Measurements from ENCODE around the gene FCMR. TPM values are rescaled to one million over a fixed set of nuclear protein-coding genes. Genes with fewer than 3 reads are reported as not detected.

FCMR gene
- total RNA-seq, 1 experiment from 2014 or later: 1.5 TPM

DNA sequence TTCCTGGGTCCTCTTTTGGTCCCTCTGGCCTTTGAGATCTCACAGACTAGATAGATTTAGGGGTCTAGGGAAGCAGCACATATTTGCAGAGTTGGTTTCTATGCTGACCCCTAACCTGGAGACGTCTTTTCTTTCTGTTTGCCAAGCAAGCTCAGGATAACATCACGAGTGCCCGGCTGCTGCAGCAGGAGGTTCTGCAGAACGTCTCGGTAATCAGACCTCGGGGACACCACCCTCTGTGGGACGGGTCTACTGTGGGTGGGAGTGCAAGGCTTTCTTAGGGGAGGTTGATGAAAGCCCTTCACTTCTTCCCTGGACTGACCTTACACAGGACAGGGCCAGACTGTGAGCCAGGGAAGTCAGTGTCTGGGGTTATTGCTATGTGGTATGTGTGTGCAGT, 21.6 kb downstream of the FCMR start:
- Histone ChIP-seq H2AFZ (ENCODE audit: low read length) (no peak overlapping the region), H3K4me1 (ENCODE audit: insufficient read depth, low read length) (peaks cover 54% of the 10 kb centered on the region), H3K9ac (ENCODE audit: low read length) (no peak overlapping the region), H3K27me3 (ENCODE audit: low read length) (no peaks in the 10 kb centered on the region), H3K9me2 (replicated peaks; ENCODE audit: low read length) (peaks cover 4% of the 10 kb centered on the region; the same call in 1 of the 2 replicates), H3K4me2 (ENCODE audit: low read length) (no peak overlapping the region), H3K79me2 (ENCODE audit: low read length) (no peaks in the 10 kb centered on the region), H3F3A (ENCODE audit: low read length, unreplicated experiment) (no peaks in the 10 kb centered on the region), H4K20me1 (ENCODE audit: low read length) (no peaks in the 10 kb centered on the region), H3K4me3 (ENCODE audit: low read length) (no peak overlapping the region), H3K36me3 (ENCODE audit: low read depth, low read length) (0 out of 2 replicates have a peak, but pooled peaks cover 2% of the 10 kb centered on the region), H3K27ac (ENCODE audit: low read length) (no peak overlapping the region), H3K9me3 (ENCODE audit: low read length) (no peaks in the 10 kb centered on the region)
- no TSS peak for BruUV-seq (replicated peaks)
- intact Hi-C loops (cut with micrococcal nuclease): no loop called here
- no peak for TF ChIP-seq EZH2 (IDR thresholded peaks at IDR 0.05; ENCODE audit: low read length, unreplicated experiment)
- no peak for TF ChIP-seq EZH2phosphoT487 (IDR thresholded peaks at IDR 0.05; ENCODE audit: borderline replicate concordance, low read length)
- TF ChIP-seq, protein P1, sequence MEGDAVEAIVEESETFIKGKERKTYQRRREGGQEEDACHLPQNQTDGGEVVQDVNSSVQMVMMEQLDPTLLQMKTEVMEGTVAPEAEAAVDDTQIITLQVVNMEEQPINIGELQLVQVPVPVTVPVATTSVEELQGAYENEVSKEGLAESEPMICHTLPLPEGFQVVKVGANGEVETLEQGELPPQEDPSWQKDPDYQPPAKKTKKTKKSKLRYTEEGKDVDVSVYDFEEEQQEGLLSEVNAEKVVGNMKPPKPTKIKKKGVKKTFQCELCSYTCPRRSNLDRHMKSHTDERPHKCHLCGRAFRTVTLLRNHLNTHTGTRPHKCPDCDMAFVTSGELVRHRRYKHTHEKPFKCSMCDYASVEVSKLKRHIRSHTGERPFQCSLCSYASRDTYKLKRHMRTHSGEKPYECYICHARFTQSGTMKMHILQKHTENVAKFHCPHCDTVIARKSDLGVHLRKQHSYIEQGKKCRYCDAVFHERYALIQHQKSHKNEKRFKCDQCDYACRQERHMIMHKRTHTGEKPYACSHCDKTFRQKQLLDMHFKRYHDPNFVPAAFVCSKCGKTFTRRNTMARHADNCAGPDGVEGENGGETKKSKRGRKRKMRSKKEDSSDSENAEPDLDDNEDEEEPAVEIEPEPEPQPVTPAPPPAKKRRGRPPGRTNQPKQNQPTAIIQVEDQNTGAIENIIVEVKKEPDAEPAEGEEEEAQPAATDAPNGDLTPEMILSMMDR (conservative IDR thresholded peaks at IDR 0.05; ENCODE audit: low read depth, low read length): no peak
- CTCF ChIA-PET: no interaction called here
- POLR2A ChIA-PET (ENCODE audit: unreplicated experiment): interaction anchor here (0.6 to 0.7 kb wide), 2 partner anchors 10 to 12 kb away, joined by 3 to 4 read pairs; no protein-coding TSS in a partner anchor
- no peak for ATAC-seq
- no peak for DNase-seq

DNA sequence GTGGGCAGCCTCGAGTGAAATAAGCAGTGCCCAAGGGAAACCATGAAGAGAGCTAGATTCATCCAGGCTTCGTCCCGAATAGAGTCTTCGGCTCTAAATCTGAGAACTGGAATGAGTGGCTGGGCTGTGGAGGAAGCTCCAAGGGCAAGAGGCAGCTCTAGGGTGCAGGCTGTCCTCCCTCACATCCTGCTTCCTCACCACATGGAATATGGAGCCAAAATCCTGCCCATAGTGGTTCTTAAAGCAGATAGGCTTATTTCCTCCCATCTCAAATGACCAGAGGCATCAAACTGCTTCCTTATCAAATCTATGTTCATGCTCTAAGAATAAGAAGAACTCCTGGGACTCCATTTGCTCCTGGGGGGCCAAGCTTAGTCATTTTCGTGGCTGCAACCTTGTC, 22.0 kb downstream of the FCMR start:
- POLR2A ChIA-PET (ENCODE audit: unreplicated experiment): interaction anchor here (0.6 kb wide), 1 partner anchor 95 kb away, joined by 4 read pairs; no protein-coding TSS in a partner anchor

More for the DNA sequence above, 22.0 kb downstream of the FCMR start:
- no peaks in the 10 kb centered on the region for H3K79me2 ChIP-seq (ENCODE audit: low read length)
- no peaks in the 10 kb centered on the region for H4K20me1 ChIP-seq (ENCODE audit: low read length)
- H3K36me3 ChIP-seq (ENCODE audit: low read depth, low read length): 0 out of 2 replicates have a peak, but pooled peaks cover 2% of the 10 kb centered on the region
- H3K27me3 ChIP-seq (ENCODE audit: low read length): no peaks in the 10 kb centered on the region
- H3K4me2 ChIP-seq (ENCODE audit: low read length): no peak overlapping the region
- DNase-seq: no peak
- TF ChIP-seq, protein P1 (conservative IDR thresholded peaks at IDR 0.05; ENCODE audit: low read depth, low read length): no peak
- TF ChIP-seq EZH2phosphoT487 (IDR thresholded peaks at IDR 0.05; ENCODE audit: borderline replicate concordance, low read length) (no peak), EZH2 (IDR thresholded peaks at IDR 0.05; ENCODE audit: low read length, unreplicated experiment) (no peak)
- H3K9ac ChIP-seq (ENCODE audit: low read length): no peak overlapping the region
- H3K9me2 ChIP-seq (replicated peaks; ENCODE audit: low read length): peaks cover 4% of the 10 kb centered on the region; the same call in 1 of the 2 replicates
- H3F3A ChIP-seq (ENCODE audit: low read length, unreplicated experiment): no peaks in the 10 kb centered on the region
- CTCF ChIA-PET: no interaction called here
- no peaks in the 10 kb centered on the region for H3K9me3 ChIP-seq (ENCODE audit: low read length)
- no peak overlapping the region for H2AFZ ChIP-seq (ENCODE audit: low read length)
- no peak overlapping the region for H3K4me3 ChIP-seq (ENCODE audit: low read length)
- no peak for ATAC-seq
- no peak overlapping the region for H3K27ac ChIP-seq (ENCODE audit: low read length)
- no TSS peak for BruUV-seq (replicated peaks)
- intact Hi-C loops (cut with micrococcal nuclease): no loop called here
- peaks cover 54% of the 10 kb centered on the region for H3K4me1 ChIP-seq (ENCODE audit: insufficient read depth, low read length)

Measured in PC-3 (cell line).